Activated CD4-positive, alpha-beta T cell treated with anti-CD3 and anti-CD28 coated beads, Interleukin-2, amount 50 U/mL, for 1 hour (primary cell): ENCODE data around the gene SLA2.
"Not testable (repeated sequence)": the region's sequence is repeated elsewhere in the genome, so short reads cannot be mapped to it uniquely, and the experiment has no call there.

Experiments used
- DNase-seq: peaks from one replicate; pipeline ENCODE4 v3.0.0-alpha.2; 2020

Gene SLA2

DNA sequence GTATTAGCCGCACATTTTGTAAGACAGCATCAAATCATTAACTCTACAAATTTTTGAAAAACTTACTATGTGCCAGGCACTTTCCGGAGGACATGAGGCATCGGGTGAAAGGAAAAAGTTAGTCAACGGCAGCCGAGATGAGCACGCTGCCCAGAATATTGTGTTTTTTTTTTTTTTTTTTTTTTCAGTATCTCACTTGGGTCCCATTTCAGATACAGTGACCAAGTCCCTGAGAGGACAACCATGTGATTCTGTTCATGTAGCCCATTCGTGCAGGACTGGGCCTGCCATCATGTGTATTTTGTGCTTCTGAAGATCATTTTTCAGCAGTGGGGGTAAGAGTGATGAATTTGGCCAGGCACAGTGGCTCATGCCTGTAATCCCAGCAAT, 1.3 kb downstream of the SLA2 start:
- peak; percentile 23 for DNase-seq

DNA sequence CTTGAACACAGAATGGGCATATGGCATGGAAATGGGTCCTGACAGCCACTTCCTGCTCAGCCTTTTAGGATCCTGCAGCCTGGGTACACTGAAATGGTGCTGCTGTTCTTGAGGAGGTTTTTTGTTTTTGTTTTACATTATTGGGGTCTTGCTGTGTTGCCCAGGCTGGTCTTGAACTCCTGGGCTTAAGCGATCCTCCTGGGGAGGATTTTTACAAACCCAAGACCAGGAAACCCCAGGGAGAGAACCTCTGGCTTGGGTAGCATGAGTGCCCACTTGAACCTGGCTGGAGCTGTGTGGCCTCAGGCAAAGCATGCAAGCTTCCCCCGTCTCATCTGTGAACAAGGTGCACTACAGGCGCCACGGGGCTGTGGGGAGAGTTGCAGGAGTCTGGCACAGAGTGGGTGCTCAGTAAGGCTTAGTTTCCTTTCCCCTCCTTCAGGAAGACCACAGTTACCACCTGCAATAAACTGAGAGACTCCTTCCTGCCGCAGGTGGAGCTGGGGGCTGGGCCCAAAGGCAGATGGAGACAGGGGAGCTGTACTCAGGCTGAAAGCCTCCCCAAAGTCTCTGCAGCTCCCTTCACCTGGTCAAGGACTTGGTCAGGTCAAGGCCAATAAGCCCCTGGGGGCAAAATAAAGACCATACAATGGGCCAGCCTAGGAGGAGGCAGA, 1.8 kb downstream of the SLA2 start:
- peak; percentile 54 for DNase-seq

DNA sequence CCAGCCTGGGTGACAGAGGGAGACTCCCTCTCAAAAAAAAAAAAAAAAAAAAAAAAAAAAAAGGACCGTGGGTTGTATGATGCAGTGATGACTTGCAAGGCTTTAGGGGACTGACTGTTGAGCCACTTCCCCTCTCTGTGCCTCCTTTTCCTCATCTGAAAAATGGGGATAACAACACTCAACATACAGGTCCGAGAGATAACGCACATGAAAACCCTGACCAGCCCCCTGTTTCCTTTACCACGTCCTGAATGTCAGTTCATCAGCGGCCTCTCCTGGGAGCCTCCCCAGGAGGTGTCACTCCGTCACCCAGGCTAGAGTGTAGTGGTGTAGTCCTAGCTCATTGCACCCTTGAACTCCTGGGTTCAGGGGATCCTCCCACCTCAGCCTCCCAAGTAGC, 3.9 kb downstream of the SLA2 start:
- no peak for DNase-seq

DNA sequence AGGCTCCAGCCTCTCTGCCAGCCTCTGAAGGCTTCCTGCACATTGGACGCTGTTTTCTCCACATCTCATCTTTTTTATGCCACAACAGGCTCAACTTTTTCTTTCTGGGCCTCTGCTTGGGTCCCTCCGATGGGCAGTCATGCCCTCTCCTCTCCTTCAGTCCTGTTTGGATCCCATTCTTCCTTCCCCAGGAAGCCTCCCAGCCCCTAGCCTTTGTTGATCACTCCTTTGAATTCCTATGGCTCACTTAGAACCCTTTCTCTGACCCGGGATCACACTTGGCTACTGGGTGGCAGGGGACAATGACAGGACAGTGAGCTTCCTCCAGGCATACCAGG, 4.5 kb downstream of the SLA2 start:
- no peak for DNase-seq

DNA sequence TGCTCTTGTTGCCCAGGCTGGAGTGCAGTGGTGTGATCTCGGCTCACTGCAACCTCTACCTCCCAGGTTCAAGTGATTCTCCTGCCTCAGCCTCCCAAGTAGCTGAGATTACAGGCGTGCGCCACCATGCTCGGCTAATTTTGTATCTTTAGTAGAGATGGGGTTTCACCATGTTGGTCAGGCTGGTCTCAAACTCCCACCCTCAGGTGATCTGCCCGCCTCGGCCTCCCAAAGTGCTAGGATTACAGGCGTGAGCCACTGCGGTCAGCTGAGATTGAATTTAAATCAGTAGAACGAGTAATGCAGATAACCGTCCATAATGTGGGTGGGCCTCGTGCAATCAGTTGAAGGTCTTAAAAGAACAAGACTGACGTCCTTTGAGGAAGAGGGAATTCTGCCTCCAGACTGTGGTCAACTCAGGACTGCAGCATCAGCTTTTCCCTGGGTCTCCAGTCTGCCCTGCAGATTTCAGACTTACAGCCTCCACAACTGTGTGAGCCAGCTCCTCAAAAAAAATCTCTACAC, 7.1 kb downstream of the SLA2 start:
- not testable (repeated sequence) for DNase-seq

DNA sequence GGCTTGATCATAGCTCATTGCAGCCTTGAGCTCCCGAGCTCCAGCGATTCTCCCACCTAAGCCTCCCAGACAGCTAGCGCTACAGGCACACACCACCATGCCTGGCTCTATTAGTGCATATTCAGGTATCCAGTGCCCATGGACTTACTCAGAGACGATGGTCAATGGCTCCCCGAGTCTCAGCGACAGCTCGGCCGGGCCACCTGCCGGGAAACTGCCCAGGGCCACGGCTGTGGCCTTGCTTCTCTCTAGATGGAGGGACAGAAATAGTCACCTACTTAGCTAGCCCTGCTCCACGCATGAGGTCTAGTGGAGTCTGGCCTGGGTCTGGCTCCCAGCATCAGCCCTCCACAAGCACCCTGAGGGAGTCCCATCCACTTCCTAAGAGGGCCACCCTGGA, 11.7 kb downstream of the SLA2 start:
- DNase-seq, result no peak

DNA sequence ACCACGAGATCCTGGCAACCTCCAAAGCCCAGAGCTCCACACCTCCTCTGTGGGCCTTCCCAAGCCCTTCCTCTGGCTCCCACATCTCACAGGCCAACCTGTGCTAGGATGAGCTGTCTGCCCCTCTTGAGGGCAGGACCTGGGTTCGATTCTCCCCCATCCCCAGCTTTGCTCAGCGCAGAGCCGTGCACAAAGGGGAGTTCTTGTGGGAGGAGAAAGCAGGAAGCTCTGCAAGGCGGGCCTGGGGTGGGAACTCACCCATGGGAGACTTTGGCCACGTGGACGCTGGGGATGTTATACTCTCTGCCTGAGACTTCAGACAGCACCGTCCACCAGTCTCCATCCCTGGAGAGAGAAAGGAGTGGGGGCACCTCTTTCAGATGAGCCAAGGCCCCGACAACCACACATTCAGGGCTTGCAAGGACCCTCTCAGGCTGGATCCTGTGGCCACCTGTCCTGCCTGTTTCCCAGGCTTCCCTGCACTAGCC, 12.7 kb downstream of the SLA2 start:
- DNase-seq, result no peak

DNA sequence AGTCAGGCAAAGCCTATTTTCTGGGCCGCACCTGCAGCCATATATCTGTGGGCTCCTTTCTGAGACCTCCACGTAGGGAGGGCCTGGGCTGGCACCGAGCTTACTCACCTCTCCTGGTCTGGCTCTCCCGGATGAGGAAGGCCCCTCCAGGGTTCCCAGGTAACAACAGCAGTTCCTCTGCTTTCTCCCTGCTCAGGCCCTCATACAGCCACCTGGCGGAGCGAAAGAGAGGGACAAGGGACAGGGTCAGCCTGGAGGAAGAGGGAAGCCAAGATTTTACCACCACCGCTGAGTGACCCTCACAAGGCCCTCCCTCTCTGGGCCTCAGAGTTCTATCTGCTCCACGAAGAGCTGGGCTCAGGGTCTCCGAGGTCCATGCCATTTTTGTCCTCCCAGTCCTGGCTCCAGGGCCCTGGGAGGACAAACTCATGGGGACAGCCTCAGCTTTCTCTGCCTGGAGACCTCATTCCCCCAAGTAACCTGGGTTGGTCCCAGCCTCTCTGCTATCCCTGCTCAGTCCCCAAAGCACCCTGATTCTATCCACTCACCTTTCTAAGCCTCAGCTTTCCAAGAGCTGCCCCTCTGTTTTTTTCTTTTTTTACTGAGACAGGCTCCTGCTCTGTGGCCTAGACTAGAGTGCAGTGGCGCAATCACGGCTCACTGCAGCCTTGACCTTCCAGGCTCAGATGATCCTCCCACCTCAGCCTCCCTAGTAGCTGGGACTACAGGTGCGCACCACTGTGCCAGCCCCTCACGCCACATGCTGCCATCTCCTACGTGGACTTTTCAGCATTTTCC, 13.3 kb downstream of the SLA2 start:
- DNase-seq, result no peak

DNA sequence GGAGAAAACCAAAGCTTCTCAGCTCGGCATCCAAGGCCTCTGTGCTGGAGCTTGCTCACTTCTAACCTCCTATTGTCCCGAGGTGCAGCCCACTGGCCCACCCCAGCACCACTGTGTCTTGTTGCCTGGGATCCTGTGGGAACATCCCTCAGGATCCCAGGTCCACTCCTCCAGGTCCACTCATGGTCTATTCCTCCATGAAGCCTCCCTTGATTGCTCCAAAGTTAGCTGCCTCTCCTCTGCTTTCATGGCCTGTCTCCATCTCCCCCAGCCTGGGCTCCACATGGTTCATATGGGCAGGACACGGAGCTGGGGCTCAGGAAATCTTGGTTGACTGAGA, 13.9 kb downstream of the SLA2 start:
- no peak for DNase-seq

DNA sequence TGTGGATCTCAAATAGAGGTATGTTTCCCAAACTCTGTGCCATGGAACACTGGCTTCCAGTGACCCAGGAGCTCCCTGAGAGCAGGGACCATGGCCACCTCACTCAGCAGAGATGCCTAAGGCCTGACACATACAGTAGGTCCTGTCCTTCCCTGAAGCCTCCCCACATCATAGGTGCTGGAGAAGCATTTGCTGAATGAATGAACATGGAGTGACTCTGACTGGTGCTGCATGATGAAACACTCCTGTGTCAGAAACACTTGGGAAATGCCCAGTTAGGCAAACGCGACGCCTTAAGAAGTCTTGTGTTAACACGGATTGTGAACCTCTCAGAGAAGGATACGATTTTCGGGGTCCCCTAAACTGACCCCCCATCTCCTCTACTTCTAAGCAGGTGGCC, 14.3 kb downstream of the SLA2 start:
- DNase-seq, result no peak

DNA sequence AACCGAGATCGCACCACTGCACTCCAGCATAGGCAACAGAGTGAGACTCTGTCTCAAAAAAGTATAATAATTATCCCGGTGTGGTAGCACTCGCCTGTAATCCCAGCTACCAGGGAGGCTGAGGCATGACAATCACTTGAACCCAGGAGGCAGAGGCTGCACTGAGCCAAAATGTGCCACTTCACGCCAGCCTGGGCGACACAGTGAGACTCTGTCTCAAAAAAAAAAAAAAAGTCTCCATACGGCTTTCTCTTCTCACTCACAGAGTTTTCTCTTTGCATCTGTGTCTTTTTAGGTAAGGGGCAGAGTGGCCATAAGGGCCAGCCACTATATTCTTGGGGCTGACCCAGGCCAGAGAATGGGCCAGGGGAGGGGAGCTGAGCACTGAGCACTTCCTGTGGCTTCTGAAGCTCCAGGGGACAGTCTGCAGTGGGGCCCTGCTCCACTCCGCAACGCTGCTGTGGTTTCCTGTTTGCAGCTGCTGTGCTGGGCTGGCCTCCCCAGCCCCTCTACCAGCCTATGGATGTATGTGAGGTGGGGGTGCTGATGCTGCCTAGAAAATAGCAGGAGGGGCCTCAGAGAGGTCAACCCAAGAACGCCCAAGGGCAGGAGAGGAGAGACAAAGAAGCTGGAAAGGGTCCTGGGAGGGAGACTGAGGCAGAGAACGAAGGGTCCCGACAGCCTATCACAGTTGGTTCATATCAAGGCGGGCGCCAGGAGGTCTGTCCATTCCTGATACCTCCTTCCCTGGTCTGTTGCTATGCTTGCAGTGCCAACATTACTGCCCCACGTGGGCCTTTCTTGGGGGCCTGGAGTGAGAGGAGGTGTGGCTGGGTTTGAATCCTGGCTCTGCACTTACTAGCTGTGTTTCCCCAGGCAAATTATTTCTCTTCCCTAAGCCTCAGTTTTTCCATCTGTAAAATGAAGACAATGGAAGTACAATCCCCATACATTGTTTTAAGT, 16.0 kb downstream of the SLA2 start:
- DNase-seq, result peak; percentile 28

DNA sequence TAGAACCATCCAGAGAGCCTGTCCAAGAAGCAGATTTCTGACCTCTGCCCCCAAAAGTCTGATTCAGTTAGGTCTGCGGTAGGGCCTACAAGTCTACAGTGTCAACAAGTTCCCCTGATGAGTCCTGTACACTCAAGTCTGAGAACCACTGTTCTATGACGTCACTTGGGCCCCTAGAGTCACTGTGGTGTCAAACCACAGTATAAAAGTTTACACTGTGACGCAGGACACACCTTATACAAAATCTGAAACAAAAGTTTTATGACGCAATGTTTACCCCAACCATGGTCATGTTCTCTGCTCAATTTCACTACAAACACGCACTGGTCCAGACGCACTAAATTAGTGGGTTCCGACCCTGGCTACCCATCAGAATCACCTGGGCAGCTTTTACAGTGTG, 17.9 kb downstream of the SLA2 start:
- no peak for DNase-seq

DNA sequence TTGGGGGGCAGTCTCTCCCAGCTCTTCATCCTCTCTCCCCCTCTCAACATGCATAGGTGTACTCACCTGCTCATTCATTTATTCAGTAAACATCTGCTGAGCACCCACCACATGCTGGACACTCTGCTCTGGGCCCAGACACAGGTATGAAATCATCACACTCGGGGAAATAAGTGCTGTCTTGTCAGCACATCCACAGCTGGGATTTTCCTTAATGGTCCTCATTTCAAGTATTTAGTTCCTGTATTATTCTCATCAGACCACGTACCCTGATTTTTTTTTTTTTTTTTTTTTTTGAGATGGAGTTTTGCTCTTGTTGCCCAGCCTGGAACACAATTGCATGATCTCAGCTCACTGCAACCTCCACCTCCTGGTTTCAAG, 21.1 kb downstream of the SLA2 start:
- no peak for DNase-seq

DNA sequence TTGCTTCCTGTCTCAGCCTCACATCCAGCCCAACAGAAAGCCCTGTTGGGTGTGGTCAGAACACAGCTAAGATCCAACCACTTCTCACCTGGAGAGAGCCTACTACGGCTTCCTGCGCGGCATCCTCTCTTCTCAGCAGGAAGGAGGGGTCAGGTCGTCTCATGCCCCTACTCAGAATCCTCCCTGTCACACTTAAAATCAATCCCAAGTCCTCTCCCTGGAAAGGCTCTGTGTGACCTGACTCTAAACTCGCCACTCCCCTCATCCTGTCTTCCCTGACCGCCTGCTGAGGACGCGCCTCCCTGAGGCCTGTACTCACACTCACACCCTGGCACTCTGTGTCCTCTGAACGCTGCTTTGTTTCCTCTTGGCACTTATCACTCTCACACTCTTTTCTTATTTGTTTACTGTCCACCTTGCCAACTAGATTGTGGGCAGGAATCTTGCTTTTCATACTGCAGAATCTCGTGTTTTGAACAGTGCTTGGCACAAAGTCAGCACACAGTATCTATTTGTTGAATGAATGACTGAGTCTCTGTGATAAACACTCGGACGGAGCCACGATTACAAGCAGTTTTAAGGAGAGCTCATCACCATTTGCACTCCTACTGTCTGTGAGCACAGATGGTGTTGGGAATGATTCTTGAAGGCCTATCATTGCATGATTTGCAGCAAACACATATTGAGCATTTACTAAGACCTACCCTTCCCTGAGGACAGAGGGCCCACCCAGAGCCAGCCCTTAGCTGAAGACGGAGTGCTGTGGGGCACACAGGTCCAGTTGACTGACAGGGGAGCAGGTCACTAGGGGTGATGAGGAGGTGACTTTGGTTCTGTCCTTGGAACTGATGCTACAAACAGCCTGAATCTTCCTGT, 21.7 kb downstream of the SLA2 start:
- DNase-seq, result no peak

DNA sequence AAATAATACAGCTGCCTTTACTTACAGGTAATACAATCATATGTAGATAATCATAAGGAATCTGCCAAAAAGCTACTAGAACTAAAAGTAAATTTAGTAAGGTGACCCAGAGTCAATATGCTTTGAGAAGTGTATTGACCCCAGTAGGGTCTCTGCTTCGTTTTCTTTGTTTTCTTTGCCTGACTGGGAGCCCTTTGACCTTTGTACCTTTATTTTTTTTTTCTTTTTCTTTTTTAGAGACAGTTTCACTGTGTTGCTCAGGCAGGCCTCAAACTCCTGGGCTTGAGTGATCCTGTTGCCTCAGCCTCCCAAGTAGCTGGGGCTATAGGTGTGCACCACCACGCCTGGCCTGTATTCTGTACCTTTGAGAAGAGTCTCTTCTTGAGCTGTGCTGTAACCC, 22.6 kb downstream of the SLA2 start:
- DNase-seq, result no peak

DNA sequence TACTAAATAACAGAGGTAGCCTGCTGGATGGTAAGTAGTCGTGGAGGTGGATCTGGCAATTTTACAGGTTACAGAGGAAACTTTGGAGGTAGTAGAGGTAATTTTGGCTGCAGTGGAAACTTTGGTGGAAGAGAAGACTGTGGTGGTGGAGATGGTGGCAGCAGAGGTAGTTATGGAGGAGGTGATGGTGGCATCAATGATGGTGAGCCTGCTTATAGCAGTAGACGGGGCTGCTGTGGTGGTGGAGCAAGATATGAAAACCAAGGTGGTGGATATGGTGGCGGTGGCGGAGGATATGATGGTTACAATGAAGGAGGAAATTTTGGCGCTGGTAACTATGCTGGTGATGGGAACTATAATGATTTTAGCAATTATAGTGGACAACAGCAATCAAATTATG, 25.1 kb downstream of the SLA2 start:
- no peak for DNase-seq

DNA sequence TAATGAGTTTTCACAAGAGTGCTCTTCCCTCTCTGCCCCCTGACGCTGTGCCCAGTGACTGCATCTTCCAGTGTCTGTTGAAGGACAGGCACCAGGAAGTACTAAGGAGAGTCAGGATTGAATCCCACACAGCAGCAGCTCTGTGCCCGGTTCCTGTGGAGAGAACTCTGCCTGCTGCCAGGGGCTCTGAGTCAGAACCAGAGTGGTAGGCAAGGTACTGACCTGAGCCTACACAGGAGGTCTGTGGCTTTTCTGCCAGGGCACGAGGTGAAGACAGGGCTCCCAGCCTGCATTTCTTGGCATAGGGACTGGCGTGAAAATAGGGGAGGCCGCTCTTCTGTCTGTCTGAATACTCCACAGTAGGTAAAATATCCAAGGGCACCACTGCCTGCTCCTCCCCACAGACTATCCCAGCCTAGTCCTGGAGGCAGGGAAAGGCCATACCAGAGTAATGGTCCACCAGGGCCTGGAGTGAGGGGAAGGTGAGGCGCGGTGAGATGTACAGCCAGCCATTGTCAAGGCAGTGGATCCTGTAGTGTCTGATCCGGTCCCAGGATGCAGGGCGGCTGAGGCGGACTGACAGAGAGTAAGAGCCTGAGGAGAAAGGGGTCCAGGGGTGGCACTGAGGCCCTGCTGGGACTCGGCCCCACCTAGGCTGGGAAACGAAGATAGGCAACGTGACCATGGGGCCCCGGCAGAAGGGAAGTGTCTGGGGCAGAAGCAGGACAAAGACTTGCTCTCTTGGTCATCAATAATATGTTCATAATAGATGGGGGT, 31.0 kb downstream of the SLA2 start:
- DNase-seq, result no peak

DNA sequence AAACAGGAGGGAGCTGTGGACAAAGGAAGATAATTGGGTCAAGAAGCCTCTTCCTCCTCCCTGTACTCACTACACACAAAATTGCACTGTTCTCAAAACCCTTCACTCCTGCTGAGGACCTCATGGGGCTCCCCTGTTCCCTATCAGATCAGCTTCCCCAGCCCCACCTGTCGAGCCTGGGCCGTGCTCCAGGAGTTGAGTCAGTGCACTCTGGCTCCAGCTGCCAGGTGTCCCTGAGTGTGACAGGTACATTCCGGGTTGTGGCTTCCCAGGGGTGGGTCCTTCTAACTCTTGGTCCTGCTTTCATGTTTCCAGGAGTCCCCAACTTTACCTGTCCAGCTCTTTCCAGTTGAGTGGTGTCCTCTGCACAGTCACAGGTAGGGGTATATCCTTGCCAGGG, 32.0 kb downstream of the SLA2 start:
- no peak for DNase-seq

DNA sequence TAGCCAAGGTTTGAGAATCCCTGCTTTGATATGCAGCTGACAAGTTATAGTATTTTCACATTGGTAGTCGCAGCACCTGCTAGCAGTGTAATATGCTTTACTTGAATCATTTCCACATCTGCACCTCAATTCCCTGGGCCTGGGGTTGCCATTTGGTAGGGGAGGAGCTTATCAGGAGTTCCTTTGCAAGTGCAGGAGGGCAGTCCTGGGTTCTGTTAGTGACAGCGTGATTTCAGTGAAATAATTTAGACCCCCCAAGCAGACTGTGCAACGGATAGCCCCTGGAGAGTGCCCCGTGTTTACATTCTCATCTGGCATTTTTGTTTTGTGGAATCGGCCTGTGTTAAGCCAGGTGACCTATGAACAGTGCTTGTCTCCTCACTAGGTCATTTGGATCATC, 34.4 kb downstream of the SLA2 start:
- DNase-seq, result no peak

DNA sequence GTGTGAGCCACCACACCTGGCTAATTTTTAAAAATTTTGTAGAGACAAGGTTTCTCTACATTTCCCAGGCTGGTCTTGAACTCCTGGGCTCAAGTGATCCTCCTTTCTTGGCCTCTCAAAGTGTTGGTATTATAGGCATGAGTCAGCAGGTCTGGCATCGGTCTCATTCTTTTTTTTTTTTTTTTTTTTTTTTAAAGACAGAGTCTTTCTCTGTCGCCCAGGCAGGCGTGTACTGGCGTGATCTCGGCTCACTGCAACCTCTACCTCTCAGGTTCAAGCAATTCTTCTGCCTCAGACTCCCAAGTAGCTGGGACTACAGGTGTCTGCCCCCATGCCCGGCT, 37.6 kb downstream of the SLA2 start:
- DNase-seq, result not testable (repeated sequence)

DNA sequence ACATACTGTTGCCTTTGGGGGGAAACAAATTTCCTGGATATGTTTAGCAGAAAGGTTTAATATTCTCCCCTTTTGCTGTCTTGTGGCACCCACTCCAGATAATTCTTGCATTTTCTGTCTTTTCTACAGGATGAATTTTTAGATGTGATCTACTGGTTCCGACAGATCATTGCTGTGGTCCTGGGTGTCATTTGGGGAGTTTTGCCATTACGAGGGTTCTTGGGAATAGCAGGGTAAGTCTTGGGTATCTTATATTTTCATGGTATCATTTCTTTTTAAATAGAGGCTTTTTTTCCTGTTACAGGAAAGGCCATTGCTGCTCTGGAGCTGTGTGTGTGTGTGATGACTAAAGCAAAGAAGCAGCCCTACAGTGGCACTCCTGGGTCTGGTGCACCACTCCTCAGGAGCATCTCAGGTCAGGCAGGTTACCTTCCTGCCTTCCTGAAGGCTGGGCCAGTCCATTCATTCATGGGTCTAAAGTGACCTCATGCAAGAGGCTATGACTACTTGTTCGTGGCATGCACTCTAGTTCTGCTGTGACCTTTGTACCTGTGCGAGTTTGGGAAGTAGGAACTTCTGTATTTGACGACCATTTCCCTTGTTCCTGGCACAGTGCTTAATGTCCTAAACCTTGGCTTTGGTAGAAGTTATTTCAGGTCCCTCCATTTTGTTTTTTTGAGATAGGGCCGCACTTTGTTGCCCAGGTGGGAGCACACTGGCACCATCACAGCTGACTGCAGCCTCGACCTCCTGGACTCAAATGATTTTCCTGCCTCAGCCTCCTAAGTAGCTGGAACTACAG, 38.2 kb downstream of the SLA2 start:
- no peak for DNase-seq
